HCT116 (cell line): Measurements from ENCODE around the gene PTCSC3.

ENCODE experiments used
- EZH2 ChIP-seq: fragments of 200-600 bp; sonication (generic); IDR thresholded peaks from 2 replicates; pipeline ENCODE4 v1.6.1; 2017; ENCODE audit warnings: antibody characterized with exemption, mixed run types
- POLR2A ChIP-seq: IDR thresholded peaks from 2 replicates; pipeline ENCODE4 v1.7.0; 2011; ENCODE audit warnings: borderline replicate concordance; ENCODE audit not compliant: insufficient read depth, insufficient read length; ENCODE audit errors: extremely low read depth
- SRF ChIP-seq: IDR thresholded peaks from 2 replicates; pipeline ENCODE4 v1.6.1; 2012; ENCODE audit warnings: low read depth
- TF ChIP-seq, protein P1 (sequence below), 3 experiments: fragments of 200-600 bp in 1 of 3; sonication (generic) in 1 of 3; IDR thresholded peaks in 2 of 3; conservative IDR thresholded peaks in 1 of 3; 2 replicates each; pipeline ENCODE4 v1.5.1; 2012 to 2017; ENCODE audit warnings: low read depth in 2 of 3, low read length in 2 of 3, antibody characterized with exemption in 1 of 3, borderline replicate concordance in 1 of 3, control low read depth in 1 of 3, mild to moderate bottlenecking in 1 of 3, mixed read lengths in 1 of 3, mixed run types in 1 of 3, moderate library complexity in 1 of 3; ENCODE audit not compliant: insufficient read depth in 1 of 3
- TF ChIP-seq, protein P2 (sequence below): IDR thresholded peaks from 2 replicates; pipeline ENCODE4 v1.6.1; 2012; ENCODE audit warnings: low read depth
- TF ChIP-seq, protein P3 (sequence below): IDR thresholded peaks from 2 replicates; pipeline ENCODE4 v1.6.1; 2012

DNA sequence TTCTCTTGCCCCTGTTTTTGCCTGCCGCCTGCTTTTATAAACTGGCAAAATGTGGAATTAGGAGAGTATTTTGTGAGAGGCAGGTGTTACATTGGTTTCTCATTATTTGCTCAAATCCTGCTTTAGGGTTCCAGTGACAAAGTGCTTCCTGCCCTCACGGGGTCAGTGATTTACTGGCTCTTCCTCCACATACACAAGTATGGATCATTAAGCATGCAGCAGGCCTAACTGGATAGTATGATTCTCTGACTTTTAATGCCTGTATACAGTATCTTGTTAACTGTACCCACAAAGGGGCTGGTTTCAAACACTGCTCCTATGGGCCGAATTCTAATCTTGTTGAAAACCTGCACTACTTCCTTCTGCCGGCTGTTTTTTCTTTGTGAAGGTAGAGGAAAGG is 63.2 kb downstream of the PTCSC3 start:
- TF ChIP-seq, protein P1, sequence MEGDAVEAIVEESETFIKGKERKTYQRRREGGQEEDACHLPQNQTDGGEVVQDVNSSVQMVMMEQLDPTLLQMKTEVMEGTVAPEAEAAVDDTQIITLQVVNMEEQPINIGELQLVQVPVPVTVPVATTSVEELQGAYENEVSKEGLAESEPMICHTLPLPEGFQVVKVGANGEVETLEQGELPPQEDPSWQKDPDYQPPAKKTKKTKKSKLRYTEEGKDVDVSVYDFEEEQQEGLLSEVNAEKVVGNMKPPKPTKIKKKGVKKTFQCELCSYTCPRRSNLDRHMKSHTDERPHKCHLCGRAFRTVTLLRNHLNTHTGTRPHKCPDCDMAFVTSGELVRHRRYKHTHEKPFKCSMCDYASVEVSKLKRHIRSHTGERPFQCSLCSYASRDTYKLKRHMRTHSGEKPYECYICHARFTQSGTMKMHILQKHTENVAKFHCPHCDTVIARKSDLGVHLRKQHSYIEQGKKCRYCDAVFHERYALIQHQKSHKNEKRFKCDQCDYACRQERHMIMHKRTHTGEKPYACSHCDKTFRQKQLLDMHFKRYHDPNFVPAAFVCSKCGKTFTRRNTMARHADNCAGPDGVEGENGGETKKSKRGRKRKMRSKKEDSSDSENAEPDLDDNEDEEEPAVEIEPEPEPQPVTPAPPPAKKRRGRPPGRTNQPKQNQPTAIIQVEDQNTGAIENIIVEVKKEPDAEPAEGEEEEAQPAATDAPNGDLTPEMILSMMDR (IDR thresholded peaks at IDR 0.05 in 2 of 3, conservative IDR thresholded peaks at IDR 0.05 in 1 of 3; ENCODE audit: borderline replicate concordance in 1 of 3, insufficient read depth in 1 of 3, low read depth in 2 of 3, low read length in 2 of 3) = no peak
- TF ChIP-seq EZH2 = no peak
- TF ChIP-seq POLR2A = no peak
- TF ChIP-seq, protein P2, sequence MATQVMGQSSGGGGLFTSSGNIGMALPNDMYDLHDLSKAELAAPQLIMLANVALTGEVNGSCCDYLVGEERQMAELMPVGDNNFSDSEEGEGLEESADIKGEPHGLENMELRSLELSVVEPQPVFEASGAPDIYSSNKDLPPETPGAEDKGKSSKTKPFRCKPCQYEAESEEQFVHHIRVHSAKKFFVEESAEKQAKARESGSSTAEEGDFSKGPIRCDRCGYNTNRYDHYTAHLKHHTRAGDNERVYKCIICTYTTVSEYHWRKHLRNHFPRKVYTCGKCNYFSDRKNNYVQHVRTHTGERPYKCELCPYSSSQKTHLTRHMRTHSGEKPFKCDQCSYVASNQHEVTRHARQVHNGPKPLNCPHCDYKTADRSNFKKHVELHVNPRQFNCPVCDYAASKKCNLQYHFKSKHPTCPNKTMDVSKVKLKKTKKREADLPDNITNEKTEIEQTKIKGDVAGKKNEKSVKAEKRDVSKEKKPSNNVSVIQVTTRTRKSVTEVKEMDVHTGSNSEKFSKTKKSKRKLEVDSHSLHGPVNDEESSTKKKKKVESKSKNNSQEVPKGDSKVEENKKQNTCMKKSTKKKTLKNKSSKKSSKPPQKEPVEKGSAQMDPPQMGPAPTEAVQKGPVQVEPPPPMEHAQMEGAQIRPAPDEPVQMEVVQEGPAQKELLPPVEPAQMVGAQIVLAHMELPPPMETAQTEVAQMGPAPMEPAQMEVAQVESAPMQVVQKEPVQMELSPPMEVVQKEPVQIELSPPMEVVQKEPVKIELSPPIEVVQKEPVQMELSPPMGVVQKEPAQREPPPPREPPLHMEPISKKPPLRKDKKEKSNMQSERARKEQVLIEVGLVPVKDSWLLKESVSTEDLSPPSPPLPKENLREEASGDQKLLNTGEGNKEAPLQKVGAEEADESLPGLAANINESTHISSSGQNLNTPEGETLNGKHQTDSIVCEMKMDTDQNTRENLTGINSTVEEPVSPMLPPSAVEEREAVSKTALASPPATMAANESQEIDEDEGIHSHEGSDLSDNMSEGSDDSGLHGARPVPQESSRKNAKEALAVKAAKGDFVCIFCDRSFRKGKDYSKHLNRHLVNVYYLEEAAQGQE = no peak
- TF ChIP-seq, protein P3, sequence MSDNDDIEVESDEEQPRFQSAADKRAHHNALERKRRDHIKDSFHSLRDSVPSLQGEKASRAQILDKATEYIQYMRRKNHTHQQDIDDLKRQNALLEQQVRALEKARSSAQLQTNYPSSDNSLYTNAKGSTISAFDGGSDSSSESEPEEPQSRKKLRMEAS = no peak
- no peak for TF ChIP-seq SRF
